ENCODE measurements around the gene CDKN1A. TPM values are rescaled to one million over a fixed set of nuclear protein-coding genes. Genes with fewer than 3 reads are reported as not detected.

The CDKN1A gene
- total and polyA plus RNA-seq, 12 donors, result 23.3 to 357 (median 61.2) TPM

DNA sequence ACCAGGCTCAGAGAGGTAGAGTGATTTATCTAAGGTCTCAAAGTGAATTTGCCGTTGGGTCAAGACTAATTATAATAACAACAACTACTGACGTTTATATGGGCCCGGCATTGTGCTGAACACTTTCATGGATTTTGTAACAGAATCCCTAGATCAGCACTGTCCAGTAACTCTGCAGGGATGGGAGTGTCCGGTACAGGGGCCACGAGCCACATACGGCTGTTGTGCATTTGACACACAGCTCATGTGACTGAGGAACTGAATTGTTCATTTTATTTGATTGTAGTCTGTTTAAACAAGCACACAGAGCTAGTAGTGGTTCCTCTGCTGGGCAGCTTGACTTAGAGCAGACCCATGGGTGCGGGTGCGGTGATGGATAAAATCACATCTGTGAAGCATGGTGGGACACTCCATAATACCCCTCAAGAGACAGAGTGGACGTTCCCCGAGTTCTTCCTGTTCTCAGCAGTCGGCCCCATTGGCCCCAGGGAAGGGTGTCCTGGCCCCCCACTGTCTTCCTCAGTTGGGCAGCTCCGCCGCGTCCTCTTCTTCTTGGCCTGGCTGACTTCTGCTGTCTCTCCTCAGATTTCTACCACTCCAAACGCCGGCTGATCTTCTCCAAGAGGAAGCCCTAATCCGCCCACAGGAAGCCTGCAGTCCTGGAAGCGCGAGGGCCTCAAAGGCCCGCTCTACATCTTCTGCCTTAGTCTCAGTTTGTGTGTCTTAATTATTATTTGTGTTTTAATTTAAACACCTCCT is 6.8 kb downstream of the CDKN1A start:
- H3K9me3 ChIP-seq, result no peaks in the 10 kb centered on the region
- no peaks in the 10 kb centered on the region for H3K27me3 ChIP-seq
- DNase-seq, result no peak
- peaks cover 9 to 58% (median 40%) of the 10 kb centered on the region in 9 donors for H3K4me1 ChIP-seq
- WGBS, 2 donors, result 80 to 84% methylated on average over 20 of the region's 20 CpGs
- H3K4me3 ChIP-seq, result no peak overlapping the region
- H3K27ac ChIP-seq, result peak overlapping the region in 2 of 10 donors; percentile 13 to 46
- H3K36me3 ChIP-seq, result peaks cover 0 to 63% (median 37%) of the 10 kb centered on the region in 9 donors
- intact Hi-C loops (cut with DNase I), result loop anchor here in 4 of 10 donors (5.0 to 10.0 kb wide), 4 partner anchors 63 to 261 kb away; no protein-coding TSS in a partner anchor
- TF ChIP-seq, protein P1, sequence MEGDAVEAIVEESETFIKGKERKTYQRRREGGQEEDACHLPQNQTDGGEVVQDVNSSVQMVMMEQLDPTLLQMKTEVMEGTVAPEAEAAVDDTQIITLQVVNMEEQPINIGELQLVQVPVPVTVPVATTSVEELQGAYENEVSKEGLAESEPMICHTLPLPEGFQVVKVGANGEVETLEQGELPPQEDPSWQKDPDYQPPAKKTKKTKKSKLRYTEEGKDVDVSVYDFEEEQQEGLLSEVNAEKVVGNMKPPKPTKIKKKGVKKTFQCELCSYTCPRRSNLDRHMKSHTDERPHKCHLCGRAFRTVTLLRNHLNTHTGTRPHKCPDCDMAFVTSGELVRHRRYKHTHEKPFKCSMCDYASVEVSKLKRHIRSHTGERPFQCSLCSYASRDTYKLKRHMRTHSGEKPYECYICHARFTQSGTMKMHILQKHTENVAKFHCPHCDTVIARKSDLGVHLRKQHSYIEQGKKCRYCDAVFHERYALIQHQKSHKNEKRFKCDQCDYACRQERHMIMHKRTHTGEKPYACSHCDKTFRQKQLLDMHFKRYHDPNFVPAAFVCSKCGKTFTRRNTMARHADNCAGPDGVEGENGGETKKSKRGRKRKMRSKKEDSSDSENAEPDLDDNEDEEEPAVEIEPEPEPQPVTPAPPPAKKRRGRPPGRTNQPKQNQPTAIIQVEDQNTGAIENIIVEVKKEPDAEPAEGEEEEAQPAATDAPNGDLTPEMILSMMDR (IDR thresholded peaks at IDR 0.05), result no peak
- no peak for ATAC-seq

DNA sequence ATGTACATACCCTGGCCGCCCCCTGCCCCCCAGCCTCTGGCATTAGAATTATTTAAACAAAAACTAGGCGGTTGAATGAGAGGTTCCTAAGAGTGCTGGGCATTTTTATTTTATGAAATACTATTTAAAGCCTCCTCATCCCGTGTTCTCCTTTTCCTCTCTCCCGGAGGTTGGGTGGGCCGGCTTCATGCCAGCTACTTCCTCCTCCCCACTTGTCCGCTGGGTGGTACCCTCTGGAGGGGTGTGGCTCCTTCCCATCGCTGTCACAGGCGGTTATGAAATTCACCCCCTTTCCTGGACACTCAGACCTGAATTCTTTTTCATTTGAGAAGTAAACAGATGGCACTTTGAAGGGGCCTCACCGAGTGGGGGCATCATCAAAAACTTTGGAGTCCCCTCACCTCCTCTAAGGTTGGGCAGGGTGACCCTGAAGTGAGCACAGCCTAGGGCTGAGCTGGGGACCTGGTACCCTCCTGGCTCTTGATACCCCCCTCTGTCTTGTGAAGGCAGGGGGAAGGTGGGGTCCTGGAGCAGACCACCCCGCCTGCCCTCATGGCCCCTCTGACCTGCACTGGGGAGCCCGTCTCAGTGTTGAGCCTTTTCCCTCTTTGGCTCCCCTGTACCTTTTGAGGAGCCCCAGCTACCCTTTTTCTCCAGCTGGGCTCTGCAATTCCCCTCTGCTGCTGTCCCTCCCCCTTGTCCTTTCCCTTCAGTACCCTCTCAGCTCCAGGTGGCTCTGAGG is 7.6 kb downstream of the CDKN1A start:
- peak overlapping the region in 2 of 10 donors; percentile 13 to 46 for H3K27ac ChIP-seq
- no peaks in the 10 kb centered on the region for H3K9me3 ChIP-seq
- TF ChIP-seq, protein P1 (IDR thresholded peaks at IDR 0.05), result no peak
- intact Hi-C loops (cut with DNase I), result loop anchor here in 4 of 10 donors (5.0 to 10.0 kb wide), 4 partner anchors 64 to 261 kb away; no protein-coding TSS in a partner anchor
- H3K36me3 ChIP-seq, result peaks cover 0 to 63% (median 37%) of the 10 kb centered on the region in 9 donors
- H3K4me3 ChIP-seq, result no peak overlapping the region
- no peaks in the 10 kb centered on the region for H3K27me3 ChIP-seq
- H3K4me1 ChIP-seq, result peaks cover 6 to 51% (median 35%) of the 10 kb centered on the region in 9 donors
- DNase-seq (peak; percentile 25 to 52), ATAC-seq (peak in 2 of 8 donors; percentile 21 to 34)
- 72 to 81% methylated on average over 11 of the region's 11 CpGs for WGBS, 2 donors

DNA sequence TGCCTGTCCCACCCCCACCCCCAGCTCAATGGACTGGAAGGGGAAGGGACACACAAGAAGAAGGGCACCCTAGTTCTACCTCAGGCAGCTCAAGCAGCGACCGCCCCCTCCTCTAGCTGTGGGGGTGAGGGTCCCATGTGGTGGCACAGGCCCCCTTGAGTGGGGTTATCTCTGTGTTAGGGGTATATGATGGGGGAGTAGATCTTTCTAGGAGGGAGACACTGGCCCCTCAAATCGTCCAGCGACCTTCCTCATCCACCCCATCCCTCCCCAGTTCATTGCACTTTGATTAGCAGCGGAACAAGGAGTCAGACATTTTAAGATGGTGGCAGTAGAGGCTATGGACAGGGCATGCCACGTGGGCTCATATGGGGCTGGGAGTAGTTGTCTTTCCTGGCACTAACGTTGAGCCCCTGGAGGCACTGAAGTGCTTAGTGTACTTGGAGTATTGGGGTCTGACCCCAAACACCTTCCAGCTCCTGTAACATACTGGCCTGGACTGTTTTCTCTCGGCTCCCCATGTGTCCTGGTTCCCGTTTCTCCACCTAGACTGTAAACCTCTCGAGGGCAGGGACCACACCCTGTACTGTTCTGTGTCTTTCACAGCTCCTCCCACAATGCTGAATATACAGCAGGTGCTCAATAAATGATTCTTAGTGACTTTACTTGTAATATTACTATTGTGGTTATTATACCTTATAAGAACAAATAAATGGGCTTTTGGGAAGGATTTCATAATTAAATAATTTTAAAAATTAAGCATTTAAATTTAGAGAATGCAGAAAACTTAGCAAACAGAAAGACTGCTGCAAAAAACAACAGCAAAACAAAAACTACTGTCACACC is 8.4 kb downstream of the CDKN1A start:
- H3K36me3 ChIP-seq, result peaks cover 0 to 60% (median 37%) of the 10 kb centered on the region in 9 donors
- intact Hi-C loops (cut with DNase I), result loop anchor here in 4 of 10 donors (5.0 to 10.0 kb wide), 4 partner anchors 65 to 262 kb away; no protein-coding TSS in a partner anchor
- WGBS, 2 donors, result 93 to 94% methylated on average over 10 of the region's 10 CpGs
- DNase-seq (no peak), ATAC-seq (no peak)
- no peaks in the 10 kb centered on the region for H3K9me3 ChIP-seq
- peaks cover 6 to 49% (median 32%) of the 10 kb centered on the region in 9 donors for H3K4me1 ChIP-seq
- H3K27ac ChIP-seq, result no peak overlapping the region
- TF ChIP-seq, protein P1 (IDR thresholded peaks at IDR 0.05), result no peak
- no peaks in the 10 kb centered on the region for H3K27me3 ChIP-seq
- no peak overlapping the region for H3K4me3 ChIP-seq
